Measurements from ENCODE around the gene STAT5A.

The STAT5A gene

GRCh38 chr17:42283241-42284023 is 4.9 kb upstream of the STAT5A start:
- peaks cover 4% of the 10 kb centered on the region; the same call in 1 of the 2 replicates for H3K27me3 ChIP-seq
- H3K9me3 ChIP-seq = no peaks in the 10 kb centered on the region
- no peak overlapping the region for H3K9ac ChIP-seq
- no peak overlapping the region for H3K4me2 ChIP-seq
- H3K4me3 ChIP-seq = no peak overlapping the region
- H3K4me1 ChIP-seq = peaks cover 21% of the 10 kb centered on the region
- TF ChIP-seq Cebpa-rat (IDR thresholded peaks at IDR 0.05) = no peak
- no peak overlapping the region for H3K27ac ChIP-seq
- H4K20me1 ChIP-seq = no peaks in the 10 kb centered on the region
- no peaks in the 10 kb centered on the region for H3K36me3 ChIP-seq

- Histone ChIP-seq H3K27me3 (peaks cover 4% of the 10 kb centered on the region; the same call in 1 of the 2 replicates), H4K20me1 (peaks cover under 1% of the 10 kb centered on the region; the same call in 1 of the 2 replicates), H3K4me2 (no peak overlapping the region), H3K4me3 (no peak overlapping the region), H3K9ac (no peak overlapping the region), H3K27ac (no peak overlapping the region), H3K9me3 (no peaks in the 10 kb centered on the region), H3K36me3 (no peaks in the 10 kb centered on the region), H3K4me1 (peaks cover 27% of the 10 kb centered on the region)
- no peak for TF ChIP-seq Cebpa-rat (IDR thresholded peaks at IDR 0.05)
These were observed 4.3 kb upstream of the STAT5A start for GRCh38 chr17:42284024-42284369.

- TF ChIP-seq Cebpa-rat (IDR thresholded peaks at IDR 0.05) = no peak
- Histone ChIP-seq H3K27ac (no peak overlapping the region), H3K36me3 (no peaks in the 10 kb centered on the region), H3K9ac (no peak overlapping the region), H3K9me3 (no peaks in the 10 kb centered on the region), H4K20me1 (peaks cover 6% of the 10 kb centered on the region; the same call in 1 of the 2 replicates), H3K4me2 (no peak overlapping the region), H3K27me3 (peaks cover 4% of the 10 kb centered on the region; the same call in 1 of the 2 replicates), H3K4me3 (no peak overlapping the region), H3K4me1 (peaks cover 32% of the 10 kb centered on the region)
These were observed 3.7 kb upstream of the STAT5A start for GRCh38 chr17:42284566-42284965.

- Histone ChIP-seq H3K27me3 (peaks cover 4% of the 10 kb centered on the region; the same call in 1 of the 2 replicates), H3K4me2 (no peak overlapping the region), H4K20me1 (peaks cover 16% of the 10 kb centered on the region), H3K27ac (no peak overlapping the region), H3K36me3 (peaks cover 3% of the 10 kb centered on the region; the same call in 1 of the 2 replicates), H3K4me1 (peaks cover 41% of the 10 kb centered on the region), H3K9me3 (no peaks in the 10 kb centered on the region), H3K4me3 (no peak overlapping the region), H3K9ac (no peak overlapping the region)
- TF ChIP-seq Cebpa-rat (IDR thresholded peaks at IDR 0.05) = no peak
These were observed 2.8 kb upstream of the STAT5A start for GRCh38 chr17:42285346-42286050.

- H3K4me2 ChIP-seq = peak overlapping the region; percentile 89
- H3K27ac ChIP-seq = no peak overlapping the region
- peaks cover 13% of the 10 kb centered on the region; the same call in 1 of the 2 replicates for H3K36me3 ChIP-seq
- H3K9ac ChIP-seq = peak overlapping the region; percentile 80; the same call in 1 of the 2 replicates
- TF ChIP-seq Cebpa-rat (IDR thresholded peaks at IDR 0.05) = no peak
- H3K9me3 ChIP-seq = no peaks in the 10 kb centered on the region
- peaks cover 22% of the 10 kb centered on the region for H4K20me1 ChIP-seq
- peaks cover 51% of the 10 kb centered on the region for H3K4me1 ChIP-seq
- H3K27me3 ChIP-seq = peaks cover 4% of the 10 kb centered on the region; the same call in 1 of the 2 replicates
- H3K4me3 ChIP-seq = peak overlapping the region; percentile 77; the same call in 1 of the 2 replicates
These were observed 1.7 kb upstream of the STAT5A start for GRCh38 chr17:42286411-42287221.

GRCh38 chr17:42287305-42287976 is 857 bp upstream of the STAT5A start:
- Histone ChIP-seq H3K4me2 (peak overlapping the region; percentile 89), H3K27me3 (peaks cover 4% of the 10 kb centered on the region; the same call in 1 of the 2 replicates), H3K4me3 (peak overlapping the region; percentile 77), H3K9me3 (no peaks in the 10 kb centered on the region), H3K4me1 (peaks cover 53% of the 10 kb centered on the region), H3K27ac (peak overlapping the region; percentile 82), H4K20me1 (peaks cover 22% of the 10 kb centered on the region), H3K9ac (peak overlapping the region; percentile 80), H3K36me3 (peaks cover 21% of the 10 kb centered on the region)
- TF ChIP-seq Cebpa-rat (IDR thresholded peaks at IDR 0.05) = no peak

GRCh38 chr17:42288803-42289610 is 709 bp downstream of the STAT5A start:
- H3K4me3 ChIP-seq = peak overlapping the region; percentile 77
- peaks cover 23% of the 10 kb centered on the region for H4K20me1 ChIP-seq
- peaks cover 35% of the 10 kb centered on the region for H3K36me3 ChIP-seq
- H3K27ac ChIP-seq = peak overlapping the region; percentile 82
- H3K9me3 ChIP-seq = no peaks in the 10 kb centered on the region
- peak overlapping the region; percentile 80 for H3K9ac ChIP-seq
- H3K27me3 ChIP-seq = peaks cover 4% of the 10 kb centered on the region; the same call in 1 of the 2 replicates
- no peak for TF ChIP-seq Cebpa-rat (IDR thresholded peaks at IDR 0.05)
- H3K4me1 ChIP-seq = peaks cover 53% of the 10 kb centered on the region
- H3K4me2 ChIP-seq = peak overlapping the region; percentile 89

- peaks cover 4% of the 10 kb centered on the region; the same call in 1 of the 2 replicates for H3K27me3 ChIP-seq
- H3K27ac ChIP-seq = 0 out of 2 replicates have a peak overlapping the region, but pooled peaks have one; percentile 82
- peak overlapping the region; percentile 89 for H3K4me2 ChIP-seq
- H3K9me3 ChIP-seq = no peaks in the 10 kb centered on the region
- peak overlapping the region; percentile 80; the same call in 1 of the 2 replicates for H3K9ac ChIP-seq
- H3K4me3 ChIP-seq = peak overlapping the region; percentile 77
- peaks cover 53% of the 10 kb centered on the region for H3K4me1 ChIP-seq
- peaks cover 30% of the 10 kb centered on the region for H4K20me1 ChIP-seq
- H3K36me3 ChIP-seq = peaks cover 42% of the 10 kb centered on the region
- TF ChIP-seq Cebpa-rat (IDR thresholded peaks at IDR 0.05) = no peak
These were observed 1.4 kb downstream of the STAT5A start for GRCh38 chr17:42289611-42290181.

Data from BLaER1 (cell line).